Embryonic facial prominence (tissue), 1 donor: ENCODE measurements around the gene TPCN2.
"Not testable (repeated sequence)": the region's sequence is repeated elsewhere in the genome, so short reads cannot be mapped to it uniquely, and the experiment has no call there.

Experiments used
- DNase-seq: peaks from one replicate; pipeline ENCODE4 v3.0.0-alpha.2; 2016; ENCODE audit errors: extremely low spot score

Gene TPCN2

DNA sequence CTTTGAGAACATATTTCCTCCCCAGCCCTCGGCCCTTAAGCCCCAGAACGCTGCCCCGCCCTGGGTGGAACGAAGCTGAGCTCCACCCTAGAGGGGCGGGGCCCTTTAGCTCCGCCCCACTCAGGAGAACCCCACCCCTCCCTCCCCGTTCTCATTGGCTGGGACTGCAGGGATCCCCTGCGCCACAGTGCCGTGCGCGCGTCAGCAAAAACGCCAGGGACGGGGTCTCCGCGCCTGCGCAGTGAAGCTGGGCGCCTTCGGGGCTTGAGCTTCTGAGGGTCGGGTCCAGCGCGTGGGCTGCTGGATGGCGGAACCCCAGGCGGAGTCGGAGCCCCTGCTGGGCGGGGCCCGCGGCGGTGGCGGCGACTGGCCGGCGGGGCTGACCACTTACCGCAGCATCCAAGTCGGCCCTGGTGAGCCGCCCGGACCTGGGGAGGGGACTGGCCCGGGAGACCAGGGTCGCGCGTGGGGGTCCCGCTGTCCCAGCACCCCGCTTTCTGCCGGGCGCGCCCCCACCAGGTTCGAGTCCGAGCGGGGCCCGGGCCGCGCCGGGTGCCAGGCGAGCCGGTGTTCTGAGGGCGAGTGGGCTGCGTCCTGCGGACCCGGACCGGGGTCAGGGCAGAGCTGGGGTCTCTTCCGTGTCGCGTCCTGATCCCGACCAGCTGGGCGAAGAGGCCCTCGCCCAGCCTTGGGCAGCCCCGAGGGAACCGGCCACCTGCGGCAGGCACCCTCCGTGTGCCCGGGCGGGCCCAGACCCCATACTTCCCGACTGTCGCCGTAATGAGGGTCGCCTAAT is at the start of gene TPCN2:
TSS of gene TPCN2 (plus strand) at position 239 of the 796 bp plus-strand sequence. CDS start at position 305, 66 bp downstream.
- DNase-seq = peak; percentile 87

- no peak for DNase-seq
These were observed 49.5 kb upstream of the TPCN2 start for GRCh38 chr11:68999093-68999747.

GRCh38 chr11:68999748-69000355 is 48.9 kb upstream of the TPCN2 start:
- not testable (repeated sequence) for DNase-seq

DNA sequence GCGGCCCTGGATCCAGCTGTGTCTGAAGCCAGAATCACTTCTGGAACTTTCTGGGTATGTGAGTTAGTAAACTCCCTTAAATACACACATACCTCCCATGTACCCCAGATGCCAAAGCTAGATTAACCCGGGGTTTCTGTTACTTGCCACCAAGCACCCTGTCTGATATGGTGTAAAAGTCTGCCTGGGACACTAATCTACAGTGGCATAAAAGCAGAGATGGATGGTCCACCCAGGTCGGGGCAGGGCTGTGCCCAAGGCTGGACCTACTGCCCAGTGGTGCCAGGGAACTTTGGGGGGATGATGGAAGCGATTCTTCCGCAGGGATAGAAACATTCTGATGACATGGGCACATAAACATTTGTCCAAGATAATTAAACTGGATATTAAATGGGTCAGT is 48.3 kb upstream of the TPCN2 start:
- DNase-seq = no peak

- DNase-seq = peak; percentile 57
These were observed 47.9 kb upstream of the TPCN2 start for GRCh38 chr11:69000831-69001242.

DNA sequence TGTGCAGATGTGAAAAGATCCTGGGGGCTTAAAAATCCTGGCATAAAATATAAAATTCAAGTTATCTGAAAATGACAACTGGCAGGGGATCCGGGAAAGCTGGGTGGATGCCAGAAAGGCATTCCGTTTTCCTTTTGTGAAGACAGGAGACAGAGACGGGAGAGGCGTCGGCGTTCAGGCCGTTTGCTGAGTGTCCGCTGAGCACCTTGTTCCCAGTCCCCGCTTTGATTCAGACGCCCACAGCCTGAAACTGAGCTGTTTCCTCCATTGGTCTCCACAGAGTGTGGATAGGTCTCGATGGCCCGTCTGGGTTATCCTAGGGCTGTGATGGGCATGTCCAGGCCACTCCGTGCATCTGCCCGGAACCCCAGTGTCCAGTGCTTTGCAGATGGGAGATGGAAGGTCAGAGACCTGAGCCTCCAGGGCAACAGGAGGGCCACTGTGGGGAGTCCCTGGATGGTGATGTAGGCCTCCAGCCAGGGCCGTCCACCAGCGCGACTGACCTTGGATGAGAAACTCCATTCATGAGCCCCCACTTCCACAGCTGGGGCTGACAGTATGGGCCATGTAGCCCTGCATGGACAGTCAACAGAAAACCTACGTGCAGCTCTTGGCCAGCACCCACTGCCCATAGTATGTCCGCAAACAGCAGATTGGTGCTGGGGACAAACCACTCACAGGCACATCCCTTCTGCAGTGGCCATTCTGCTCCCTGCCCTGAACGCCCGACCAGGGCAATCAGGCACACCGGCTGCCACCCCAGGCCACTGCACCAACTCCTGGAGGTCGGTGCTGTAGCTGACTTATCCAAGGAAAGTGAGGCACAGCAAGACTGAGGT is 47.3 kb upstream of the TPCN2 start:
- no peak for DNase-seq

DNA sequence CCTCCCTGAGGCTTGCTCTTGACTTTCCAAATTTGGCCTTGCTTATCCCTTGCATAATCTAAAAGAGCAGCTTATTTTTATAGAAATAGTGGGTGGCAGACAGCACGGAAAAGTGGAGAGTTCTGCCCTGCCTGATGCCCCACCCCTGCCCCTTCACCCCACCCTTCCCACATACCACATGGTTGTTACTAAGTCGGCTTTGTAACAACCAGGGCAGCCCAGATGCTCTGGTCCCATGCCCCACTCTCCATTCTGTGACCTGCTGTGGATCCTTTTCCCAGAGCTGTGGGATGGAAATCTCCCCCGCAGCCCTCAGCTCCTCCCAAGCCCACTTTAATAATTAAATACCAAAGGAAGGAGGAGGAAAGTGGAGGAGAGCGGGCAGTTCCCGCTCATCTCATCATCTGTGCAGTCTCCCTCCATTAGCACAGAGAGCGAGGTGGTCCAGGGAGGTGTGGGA is 46.6 kb upstream of the TPCN2 start:
- no peak for DNase-seq

GRCh38 chr11:69002570-69003231 is 46.0 kb upstream of the TPCN2 start:
- no peak for DNase-seq

DNA sequence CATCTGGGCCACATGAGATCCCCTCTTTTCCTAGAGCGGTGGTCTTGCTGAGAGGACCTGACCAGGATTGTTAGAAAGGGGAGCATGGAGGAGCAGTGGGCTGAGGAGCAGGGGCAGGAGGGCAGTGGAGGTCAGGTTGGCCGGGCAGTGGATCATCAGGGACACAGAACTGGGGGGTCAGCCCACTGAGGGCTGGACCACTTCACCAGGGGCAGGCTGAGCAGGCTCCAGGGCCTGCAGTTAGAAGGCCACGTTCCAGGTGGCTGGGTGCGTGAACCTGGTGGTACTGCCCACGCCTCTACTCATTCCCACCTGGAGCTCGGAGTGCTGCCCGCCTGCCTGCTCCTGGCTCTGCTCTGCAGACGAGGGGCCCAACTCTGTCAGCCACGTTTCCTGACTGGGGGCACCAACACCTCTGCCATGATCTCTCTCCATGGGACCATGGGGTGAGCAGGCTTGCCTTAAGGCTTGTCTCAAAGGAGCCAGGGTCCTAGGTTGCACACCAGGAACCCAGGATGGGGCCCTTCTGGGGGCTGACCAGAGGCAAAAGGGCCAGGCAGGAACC is 45.3 kb upstream of the TPCN2 start:
- no peak for DNase-seq

GRCh38 chr11:69003866-69004367 is 44.8 kb upstream of the TPCN2 start:
- DNase-seq = no peak

DNA sequence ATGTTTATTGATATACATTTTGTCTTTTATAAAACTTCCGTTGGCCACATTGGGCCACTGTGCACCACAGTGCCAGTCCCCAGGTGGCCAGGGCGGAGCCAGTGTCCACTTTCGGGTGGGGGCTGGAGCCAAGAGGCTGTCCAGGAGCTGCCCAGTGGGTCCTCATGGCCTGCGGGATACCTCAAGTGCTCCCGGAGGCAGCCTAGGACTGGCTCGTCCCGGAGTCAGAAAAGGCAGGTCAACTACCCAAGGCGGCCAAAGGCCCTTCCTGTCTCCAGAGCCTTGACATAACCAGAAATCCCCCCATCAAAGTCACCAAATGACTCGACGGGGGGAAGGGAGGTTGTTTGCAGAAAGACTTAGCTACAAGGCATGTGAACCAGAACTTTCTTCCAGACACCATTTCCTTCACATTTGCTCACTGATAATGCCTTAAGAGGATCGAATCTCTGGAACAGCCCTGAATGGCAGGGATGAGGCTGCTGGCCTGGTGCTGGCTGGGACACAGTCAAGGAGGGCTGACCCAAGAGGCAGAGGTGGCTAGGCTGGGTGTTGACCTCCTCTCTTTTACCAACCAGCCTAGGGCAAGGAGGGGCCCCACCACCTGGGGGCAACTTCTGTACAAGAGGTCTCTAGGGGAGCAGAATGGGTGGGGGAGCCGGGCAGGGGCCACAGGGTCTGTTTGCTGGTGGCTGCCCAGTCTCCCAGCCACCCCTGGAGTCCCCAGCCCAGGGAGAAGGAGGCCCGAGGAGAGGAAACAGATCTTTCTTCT is 44.1 kb upstream of the TPCN2 start:
- DNase-seq = no peak

GRCh38 chr11:69005183-69005630 is 43.5 kb upstream of the TPCN2 start:
- no peak for DNase-seq

GRCh38 chr11:69005631-69006368 is 42.9 kb upstream of the TPCN2 start:
- DNase-seq = no peak

DNA sequence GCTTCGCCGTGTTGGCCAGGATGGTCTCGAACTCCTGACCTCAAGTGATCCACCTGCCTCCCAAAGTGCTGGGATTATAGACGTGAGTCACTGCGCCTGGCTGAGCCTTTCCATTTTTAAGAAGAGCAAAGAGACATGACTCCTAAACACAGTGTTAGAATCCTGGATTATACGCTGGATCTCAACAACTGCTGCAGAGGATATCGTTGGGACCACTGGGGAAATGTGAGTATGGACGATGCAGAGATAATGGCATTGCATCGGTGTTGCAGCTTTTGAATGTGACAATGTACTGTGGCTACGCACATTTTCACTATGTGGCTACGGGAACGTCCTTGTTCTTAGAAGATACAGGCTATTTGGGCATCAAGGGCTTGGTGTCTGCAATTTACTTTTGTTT is 41.9 kb upstream of the TPCN2 start:
- DNase-seq = no peak

- DNase-seq = no peak
These were observed 40.8 kb upstream of the TPCN2 start for GRCh38 chr11:69007975-69008381.

- no peak for DNase-seq
These were observed 39.8 kb upstream of the TPCN2 start for GRCh38 chr11:69008737-69009440.

DNA sequence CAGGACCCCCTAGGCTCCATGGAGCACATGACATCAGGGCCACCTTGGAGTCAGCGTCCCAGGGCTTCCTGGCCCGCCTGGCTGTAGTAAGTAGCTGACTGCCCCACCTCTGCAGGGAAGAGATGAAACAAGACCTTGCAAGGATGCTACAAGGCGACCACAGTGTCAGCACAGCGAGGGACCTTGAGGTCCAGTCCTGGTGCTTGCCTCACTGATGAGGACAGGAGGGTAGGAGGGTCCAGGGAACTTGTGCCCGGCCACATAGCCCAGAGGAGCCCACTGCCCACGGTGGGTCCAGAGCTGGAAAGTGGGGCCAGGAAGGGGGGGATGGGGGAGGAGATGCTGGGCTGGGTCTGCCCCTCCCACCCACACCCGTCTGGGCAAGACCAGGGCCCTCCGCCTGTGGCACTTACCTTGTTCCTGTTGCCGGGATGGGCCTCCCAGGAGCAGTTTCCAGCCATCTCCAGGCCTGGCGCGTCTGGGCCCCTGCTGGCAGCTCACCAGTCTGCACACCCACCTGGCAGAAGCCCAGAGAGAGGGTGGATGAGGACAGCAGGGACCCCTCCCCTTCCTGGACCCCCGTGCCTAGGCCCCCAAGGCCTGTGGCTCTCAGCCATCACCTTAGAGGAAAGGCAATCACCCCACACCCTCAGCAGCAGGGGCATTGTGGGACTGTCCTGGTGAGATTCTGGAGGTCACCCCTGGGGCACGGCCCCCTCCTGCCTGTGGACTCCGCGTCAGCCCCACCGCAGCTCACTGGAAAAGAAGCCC is 39.1 kb upstream of the TPCN2 start:
- no peak for DNase-seq
